ENCODE measurements around the gene HOXB4.

HOXB4 gene

GRCh38 chr17:48617471-48618255, 39.5 kb upstream of the HOXB4 start:
- no peak for DNase-seq (ENCODE audit: extremely low read depth, low read depth)
- TF ChIP-seq, protein P1, sequence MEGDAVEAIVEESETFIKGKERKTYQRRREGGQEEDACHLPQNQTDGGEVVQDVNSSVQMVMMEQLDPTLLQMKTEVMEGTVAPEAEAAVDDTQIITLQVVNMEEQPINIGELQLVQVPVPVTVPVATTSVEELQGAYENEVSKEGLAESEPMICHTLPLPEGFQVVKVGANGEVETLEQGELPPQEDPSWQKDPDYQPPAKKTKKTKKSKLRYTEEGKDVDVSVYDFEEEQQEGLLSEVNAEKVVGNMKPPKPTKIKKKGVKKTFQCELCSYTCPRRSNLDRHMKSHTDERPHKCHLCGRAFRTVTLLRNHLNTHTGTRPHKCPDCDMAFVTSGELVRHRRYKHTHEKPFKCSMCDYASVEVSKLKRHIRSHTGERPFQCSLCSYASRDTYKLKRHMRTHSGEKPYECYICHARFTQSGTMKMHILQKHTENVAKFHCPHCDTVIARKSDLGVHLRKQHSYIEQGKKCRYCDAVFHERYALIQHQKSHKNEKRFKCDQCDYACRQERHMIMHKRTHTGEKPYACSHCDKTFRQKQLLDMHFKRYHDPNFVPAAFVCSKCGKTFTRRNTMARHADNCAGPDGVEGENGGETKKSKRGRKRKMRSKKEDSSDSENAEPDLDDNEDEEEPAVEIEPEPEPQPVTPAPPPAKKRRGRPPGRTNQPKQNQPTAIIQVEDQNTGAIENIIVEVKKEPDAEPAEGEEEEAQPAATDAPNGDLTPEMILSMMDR (IDR thresholded peaks at IDR 0.05; ENCODE audit: low read depth, low read length), result no peak

DNA sequence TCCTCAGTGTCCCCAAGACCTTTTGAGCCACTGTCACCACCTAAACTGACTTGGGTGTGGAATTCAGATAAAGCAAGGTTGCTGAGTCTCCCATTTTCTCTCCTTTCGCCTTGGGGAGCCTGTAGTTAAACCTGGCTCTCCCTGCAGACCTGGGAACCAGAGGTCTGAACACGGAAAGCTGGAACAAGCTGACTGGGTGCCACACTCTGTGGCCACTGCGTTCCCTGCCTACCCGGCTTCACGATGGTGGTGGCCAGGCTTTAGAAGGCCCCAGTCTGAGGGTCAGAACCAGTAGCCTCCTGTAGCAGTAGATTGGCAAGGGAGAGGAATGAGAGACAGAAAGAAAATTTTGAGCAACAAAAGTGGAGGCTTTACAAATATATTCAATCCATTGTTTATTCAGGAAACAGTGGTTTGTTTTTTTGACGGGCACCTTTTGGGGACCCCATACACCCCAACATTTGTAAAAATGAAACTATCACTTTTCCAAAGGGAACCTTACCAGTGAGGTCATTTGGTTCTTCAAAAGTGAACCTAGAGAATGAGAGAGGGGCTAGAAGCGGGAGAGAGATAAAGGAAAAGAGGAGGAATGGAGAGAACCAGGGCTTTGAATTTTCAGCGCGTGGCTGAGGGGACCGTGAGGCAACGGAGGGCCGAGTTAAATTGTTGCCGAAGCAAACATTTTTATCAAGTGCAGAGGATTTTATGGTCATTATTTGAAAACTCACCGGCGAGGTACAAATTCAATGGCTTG, 38.7 kb upstream of the HOXB4 start:
- TF ChIP-seq, protein P1 (IDR thresholded peaks at IDR 0.05; ENCODE audit: low read depth, low read length), result no peak

GRCh38 chr17:48615963-48616716, 38.0 kb upstream of the HOXB4 start:
- no peak for DNase-seq (ENCODE audit: extremely low read depth, low read depth)
- TF ChIP-seq, protein P1 (IDR thresholded peaks at IDR 0.05; ENCODE audit: low read depth, low read length), result no peak

More for the DNA sequence above, 38.7 kb upstream of the HOXB4 start:
- no peak for DNase-seq (ENCODE audit: extremely low read depth, low read depth)

GRCh38 chr17:48615047-48615962, 37.2 kb upstream of the HOXB4 start, which contains the start of gene HOXB8:
Gene HOXB8, minus strand, starts transcription at chr17:48615292. Its CDS starts 588 bp downstream, at chr17:48614704.
- TF ChIP-seq, protein P1 (IDR thresholded peaks at IDR 0.05; ENCODE audit: low read depth, low read length), result no peak
- DNase-seq (ENCODE audit: extremely low read depth, low read depth), result no peak

DNA sequence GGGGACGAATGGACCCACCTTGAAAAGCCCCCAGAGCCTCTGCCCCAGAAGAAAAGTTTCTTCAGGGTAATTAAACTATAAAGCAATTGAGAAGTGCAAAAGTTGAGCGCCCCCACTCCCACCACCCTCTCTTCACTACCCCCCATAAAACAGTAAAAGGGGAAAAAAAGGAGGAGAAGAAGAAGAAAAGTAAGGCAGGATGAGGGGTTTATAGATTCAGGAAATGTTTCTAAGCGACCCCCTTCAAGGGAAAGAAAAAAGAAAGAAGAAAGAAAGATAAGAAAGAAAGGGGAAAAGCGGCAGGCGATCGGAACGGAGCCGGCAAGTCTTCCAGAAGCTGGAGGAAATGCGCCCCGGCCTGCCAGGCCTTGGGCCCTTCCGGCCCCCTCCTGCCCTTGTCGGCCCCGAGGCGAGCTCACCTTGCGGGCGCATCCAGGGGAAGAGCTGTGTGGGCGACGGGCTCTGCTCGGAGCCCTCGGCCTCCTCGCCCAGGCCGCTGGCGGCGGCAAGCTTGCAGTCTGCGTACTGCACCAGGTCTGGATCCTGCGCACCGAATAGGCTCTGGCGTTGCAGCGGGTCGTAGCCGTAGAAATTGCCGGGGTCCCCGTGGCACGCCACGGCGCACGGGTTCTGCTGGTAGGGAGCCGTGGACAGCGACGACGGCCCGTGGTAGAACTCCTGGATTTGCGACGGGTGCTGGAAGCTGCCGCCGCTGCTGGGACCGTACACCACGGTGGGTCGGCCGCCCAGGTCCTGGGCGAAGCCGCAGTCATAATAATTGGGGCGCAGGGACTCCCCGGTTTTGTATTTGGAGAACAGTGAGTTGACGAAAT, 35.9 kb upstream of the HOXB4 start:
- DNase-seq (ENCODE audit: extremely low read depth, low read depth), result no peak

More for the DNA sequence above, 35.9 kb upstream of the HOXB4 start:
- TF ChIP-seq, protein P1 (IDR thresholded peaks at IDR 0.05; ENCODE audit: low read depth, low read length), result no peak
